ENCODE data around the gene CRISP3.

The CRISP3 gene

GRCh38 chr6:49772285-49772684 lies 28.1 kb upstream of the CRISP3 start:
- Histone ChIP-seq H3K27ac (ENCODE audit: extremely low read depth, low read depth, low read length) (no peak overlapping the region), H3K36me3 (ENCODE audit: control insufficient read depth in 2 of 2, insufficient read depth in 1 of 2, low read length in 2 of 2) (no peaks in the 10 kb centered on the region), H3K4me3 (ENCODE audit: low read depth, low read length) (no peak overlapping the region), H3K9me3 (ENCODE audit: control insufficient read depth, insufficient read depth, low read depth, low read length) (no peaks in the 10 kb centered on the region), H3K4me1 (ENCODE audit: control insufficient read depth, insufficient read depth, low read length) (no peaks in the 10 kb centered on the region)
- POLR2A ChIA-PET: no interaction called here
- CTCF ChIA-PET: no interaction called here
- TF ChIP-seq ZNF654 (tag by site-specific recombination; IDR thresholded peaks at IDR 0.05; ENCODE audit: low read depth) (no peak), ZNF510 (tag by site-specific recombination; IDR thresholded peaks at IDR 0.05; ENCODE audit: insufficient replicate concordance) (no peak), MZF1 (tag by site-specific recombination; IDR thresholded peaks at IDR 0.05; ENCODE audit: borderline replicate concordance) (no peak), ZNF175 (tag by site-specific recombination; IDR thresholded peaks at IDR 0.05) (no peak), ZNF571 (tag by site-specific recombination; IDR thresholded peaks at IDR 0.05) (no peak)

GRCh38 chr6:49766762-49767161 lies 22.6 kb upstream of the CRISP3 start:
- ChIA-PET CTCF (no interaction called here), POLR2A (no interaction called here)
- H3K4me1 ChIP-seq (ENCODE audit: control insufficient read depth, insufficient read depth, low read length): no peaks in the 10 kb centered on the region

GRCh38 chr6:49764571-49765236 lies 20.5 kb upstream of the CRISP3 start:
- no peaks in the 10 kb centered on the region for H3K36me3 ChIP-seq (ENCODE audit: control insufficient read depth in 2 of 2, insufficient read depth in 1 of 2, low read length in 2 of 2)
- TF ChIP-seq ZSCAN18 (tag by site-specific recombination; IDR thresholded peaks at IDR 0.05) (no peak), ZNF398 (tag by site-specific recombination; IDR thresholded peaks at IDR 0.05) (no peak), ZNF416 (tag by site-specific recombination; IDR thresholded peaks at IDR 0.05) (no peak), GLI2 (tag by site-specific recombination; IDR thresholded peaks at IDR 0.05; ENCODE audit: borderline replicate concordance, low read depth) (no peak), BCL11A (tag by site-specific recombination; IDR thresholded peaks at IDR 0.05; ENCODE audit: low read depth) (no peak), ELK4 (IDR thresholded peaks at IDR 0.05; ENCODE audit: borderline replicate concordance, low read depth, low read length) (no peak), HOXD13 (CRISPR knock-in tag; IDR thresholded peaks at IDR 0.05; ENCODE audit: borderline replicate concordance) (no peak), ZNF223 (tag by site-specific recombination; IDR thresholded peaks at IDR 0.05) (no peak), ZNF561 (tag by site-specific recombination; IDR thresholded peaks at IDR 0.05; ENCODE audit: borderline replicate concordance) (no peak)
- H3K27ac ChIP-seq (ENCODE audit: extremely low read depth, low read depth, low read length): no peak overlapping the region
- H3K9me3 ChIP-seq (ENCODE audit: control insufficient read depth, insufficient read depth, low read depth, low read length): no peaks in the 10 kb centered on the region
- CTCF ChIA-PET: no interaction called here
- no peak overlapping the region for H3K4me3 ChIP-seq (ENCODE audit: low read depth, low read length)
- H3K4me1 ChIP-seq (ENCODE audit: control insufficient read depth, insufficient read depth, low read length): no peaks in the 10 kb centered on the region
- POLR2A ChIA-PET: no interaction called here

More at GRCh38 chr6:49766762-49767161, 22.6 kb upstream of the CRISP3 start:
- no peaks in the 10 kb centered on the region for H3K36me3 ChIP-seq (ENCODE audit: control insufficient read depth in 2 of 2, insufficient read depth in 1 of 2, low read length in 2 of 2)
- no peaks in the 10 kb centered on the region for H3K9me3 ChIP-seq (ENCODE audit: control insufficient read depth, insufficient read depth, low read depth, low read length)
- H3K27ac ChIP-seq (ENCODE audit: extremely low read depth, low read depth, low read length): no peak overlapping the region
- no peak overlapping the region for H3K4me3 ChIP-seq (ENCODE audit: low read depth, low read length)
- TF ChIP-seq ZNF544 (tag by site-specific recombination; IDR thresholded peaks at IDR 0.05) (no peak), WT1 (tag by site-specific recombination; IDR thresholded peaks at IDR 0.05) (no peak), ZNF335 (tag by site-specific recombination; conservative IDR thresholded peaks at IDR 0.05) (no peak), ZNF521 (tag by site-specific recombination; IDR thresholded peaks at IDR 0.05) (no peak), ZNF48 (tag by site-specific recombination; IDR thresholded peaks at IDR 0.05) (no peak), ZNF510 (tag by site-specific recombination; IDR thresholded peaks at IDR 0.05; ENCODE audit: insufficient replicate concordance) (no peak), MYNN (tag by site-specific recombination; IDR thresholded peaks at IDR 0.05; ENCODE audit: borderline replicate concordance) (no peak), ZNF354C (tag by site-specific recombination; IDR thresholded peaks at IDR 0.05; ENCODE audit: borderline replicate concordance, low read depth) (no peak), ZBTB44 (tag by site-specific recombination; IDR thresholded peaks at IDR 0.05) (no peak)

Data from HEK293 (cell line).